ENCODE results near the gene EPHX1.
"Not testable (repeated sequence)": the region's sequence is repeated elsewhere in the genome, so short reads cannot be mapped to it uniquely, and the experiment has no call there.

Gene EPHX1

GRCh38 chr1:225881081-225881958 lies 71.4 kb downstream of the EPHX1 start:
- no peak for DNase-seq (ENCODE audit: low read depth)

- DNase-seq (ENCODE audit: low read depth) = peak; percentile 81
Observed at GRCh38 chr1:225881959-225882693, 72.2 kb downstream of the EPHX1 start, which contains the start of gene TMEM63A. TMEM63A (minus strand) TSS chr1:225882380; CDS start chr1:225877580, 4,800 bp downstream.

- DNase-seq (ENCODE audit: low read depth) = no peak
Observed at GRCh38 chr1:225882694-225883615, 73.0 kb downstream of the EPHX1 start.

- no peak for DNase-seq (ENCODE audit: low read depth)
Observed at GRCh38 chr1:225883616-225884265, 73.8 kb downstream of the EPHX1 start.

GRCh38 chr1:225885336-225885735 lies 75.4 kb downstream of the EPHX1 start:
- no peak for DNase-seq (ENCODE audit: low read depth)

GRCh38 chr1:225886159-225887029 lies 76.5 kb downstream of the EPHX1 start:
- DNase-seq (ENCODE audit: low read depth) = no peak

GRCh38 chr1:225887030-225887314 lies 77.0 kb downstream of the EPHX1 start:
- DNase-seq (ENCODE audit: low read depth) = no peak

GRCh38 chr1:225887554-225888288 lies 77.8 kb downstream of the EPHX1 start:
- not testable (repeated sequence) for DNase-seq (ENCODE audit: low read depth)

- DNase-seq (ENCODE audit: low read depth) = no peak
Observed at GRCh38 chr1:225888289-225888897, 78.5 kb downstream of the EPHX1 start.

GRCh38 chr1:225888898-225889601 lies 79.1 kb downstream of the EPHX1 start, which contains the start of gene LEFTY1:
LEFTY1 (minus strand) TSS chr1:225889146; CDS start chr1:225889066, 80 bp downstream.
- no peak for DNase-seq (ENCODE audit: low read depth)

- DNase-seq (ENCODE audit: low read depth) = no peak
Observed at GRCh38 chr1:225889743-225890142, 79.8 kb downstream of the EPHX1 start.

GRCh38 chr1:225890346-225891228 lies 80.7 kb downstream of the EPHX1 start:
- DNase-seq (ENCODE audit: low read depth) = no peak

GRCh38 chr1:225891229-225891972 lies 81.5 kb downstream of the EPHX1 start:
- DNase-seq (ENCODE audit: low read depth) = no peak

- DNase-seq (ENCODE audit: low read depth) = no peak
Observed at GRCh38 chr1:225892307-225892706, 82.4 kb downstream of the EPHX1 start.
